T-cell (primary cell): ENCODE results near the gene CACNA2D4. TPM values are rescaled to one million over a fixed set of nuclear protein-coding genes. Genes with fewer than 3 reads are reported as not detected.
A peak's percentile ranks its signal among the peaks of the same experiment; 100 is the strongest.

Experiments used
- ATAC-seq, 4 experiments: fragments of 200-7000 bp in 3 of 4; fragments of 150-1000 bp in 1 of 4; cut with Tn5 transposase; replicated peaks in 1 of 4; 1 replicate in 3 of 4; 2 replicates in 1 of 4; pipeline ENCODE4 v1.10.0; 2021; ENCODE audit warnings: moderate library complexity in 3 of 4, mild to moderate bottlenecking in 2 of 4, moderate number of reproducible peaks in 1 of 4
- CTCF ChIA-PET, 2 donors: fragments of 300-600 bp; sonication (Branson Sonifier 250); formaldehyde crosslinking; loops; one replicate each; lab custom pipeline; 2022; ENCODE audit warnings: antibody characterized with exemption in 2 of 2; lab: Charles Lee
- POLR2A ChIA-PET, 2 donors: fragments of 300-600 bp; sonication (Branson Sonifier 250); formaldehyde crosslinking; loops; one replicate each; lab custom pipeline; 2022; ENCODE audit warnings: antibody characterized with exemption in 2 of 2; lab: Charles Lee
- DNase-seq, 35 experiments: peaks; one replicate each; pipeline versions ENCODE4 v3.0.0 to v3.0.0-alpha.2; 2013 to 2023
- H3K27ac ChIP-seq: one replicate; pipeline ENCODE4 v1.5.1; 2013; ENCODE audit warnings: low read length
- H3K27me3 ChIP-seq, 2 experiments: replicated peaks in 1 of 2; 1 replicate in 1 of 2; 2 replicates in 1 of 2; pipeline versions ENCODE4 v1.6.1 to v1.7.0; 2013; ENCODE audit warnings: low read length in 1 of 2, mixed read lengths in 1 of 2; ENCODE audit not compliant: control insufficient read depth in 2 of 2, insufficient read depth in 2 of 2; ENCODE audit errors: extremely low read depth in 1 of 2
- H3K36me3 ChIP-seq, 2 donors: 1 replicate in 1 of 2; 2 replicates in 1 of 2; pipeline versions ENCODE4 v1.6.1 to v1.7.0; 2013; ENCODE audit warnings: low read length in 1 of 2; ENCODE audit not compliant: control insufficient read depth in 2 of 2, insufficient read depth in 1 of 2; ENCODE audit errors: extremely low read depth in 1 of 2
- H3K4me1 ChIP-seq, 2 experiments: 1 replicate in 1 of 2; 2 replicates in 1 of 2; pipeline versions ENCODE4 v1.6.1 to v1.7.0; 2013; ENCODE audit warnings: low read length in 2 of 2, mixed read lengths in 1 of 2; ENCODE audit not compliant: insufficient read depth in 2 of 2, control insufficient read depth in 1 of 2; ENCODE audit errors: extremely low read depth in 1 of 2
- H3K4me3 ChIP-seq, 2 donors: 1 replicate in 1 of 2; 2 replicates in 1 of 2; pipeline versions ENCODE4 v1.5.1 to v1.7.0; 2013; ENCODE audit warnings: mild to moderate bottlenecking in 2 of 2, low read length in 1 of 2, moderate library complexity in 1 of 2; ENCODE audit not compliant: control insufficient read depth in 1 of 2; ENCODE audit errors: extremely low read depth in 1 of 2
- H3K9me3 ChIP-seq: 2 replicates; pipeline ENCODE4 v1.7.0; 2013
- H3K27ac Mint-ChIP-seq, 2 donors: one replicate each; pipeline ENCODE4 v1.8.0; 2020 to 2021; ENCODE audit warnings: mild to moderate bottlenecking in 2 of 2, mixed read lengths in 2 of 2
- H3K27me3 Mint-ChIP-seq, 2 donors: one replicate each; pipeline ENCODE4 v1.8.0; 2021 to 2022; ENCODE audit warnings: mixed read lengths in 2 of 2
- H3K36me3 Mint-ChIP-seq: one replicate; pipeline ENCODE4 v1.8.0; 2021; ENCODE audit warnings: mixed read lengths
- H3K4me1 Mint-ChIP-seq, 3 donors: one replicate each; pipeline ENCODE4 v1.8.0; 2020 to 2022; ENCODE audit warnings: mixed read lengths in 3 of 3, mild to moderate bottlenecking in 1 of 3
- H3K4me3 Mint-ChIP-seq, 3 donors: one replicate each; pipeline ENCODE4 v1.8.0; 2020 to 2022; ENCODE audit warnings: mild to moderate bottlenecking in 3 of 3, mixed read lengths in 3 of 3, moderate library complexity in 3 of 3
- H3K9me3 Mint-ChIP-seq, 3 donors: one replicate each; pipeline ENCODE4 v1.8.0; 2020 to 2022; ENCODE audit warnings: mixed read lengths in 3 of 3
- WGBS: methylation state at CpG from one replicate; pipeline ENCODE4 v1.1.5; 2013; ENCODE audit warnings: missing lambda C conversion rate; ENCODE audit not compliant: insufficient coverage; 5-methylcytosine and 5-hydroxymethylcytosine counted together
- total RNA-seq, 35 experiments: library from RNA in 6 of 35; stranded (reverse) in 6 of 35; fragments of 120-200 nt in 1 of 35; gene quantifications; one replicate each; pipeline versions ENCODE4 v1.2.1 to v1.2.4 and lab custom pipeline; 2013 to 2026

The CACNA2D4 gene
- total RNA-seq, 5 donors from 2014 or later (not counting 1 experiment from before 2014, with no cell fraction given), result 10.2 to 14.8 (median 12.1) TPM

DNA sequence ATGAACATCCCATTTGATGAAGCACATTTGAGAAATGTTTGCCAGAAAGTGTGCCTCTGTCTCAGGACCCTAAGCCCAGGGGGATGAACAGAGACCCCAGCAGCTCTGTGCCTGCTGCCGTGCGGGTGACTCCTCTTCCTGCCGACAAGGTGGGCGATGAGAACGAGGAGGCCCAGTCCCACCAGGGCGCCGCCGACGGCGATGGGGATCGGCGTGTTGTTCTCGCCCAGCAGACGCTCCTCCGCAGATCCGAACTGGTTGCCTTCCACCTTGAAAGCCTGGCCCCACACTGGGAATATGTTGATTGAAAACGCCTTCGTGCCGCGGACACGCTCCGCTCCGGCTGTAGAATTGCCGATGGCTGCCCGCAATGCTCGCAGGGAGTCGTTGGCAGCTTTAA lies 54.0 kb downstream of the CACNA2D4 start:
- WGBS, result 69% methylated on average over 27 of the region's 27 CpGs
- DNase-seq, result no peak
- H3K27ac Mint-ChIP-seq, result no peak overlapping the region
- H3K4me3 ChIP-seq, result no peak overlapping the region
- no peaks in the 10 kb centered on the region for H3K4me1 ChIP-seq
- H3K36me3 ChIP-seq, result no peaks in the 10 kb centered on the region
- peaks cover 19 to 22% of the 10 kb centered on the region in 2 donors for H3K27me3 Mint-ChIP-seq
- ATAC-seq, result no peak
- peaks cover 4% of the 10 kb centered on the region for H3K36me3 Mint-ChIP-seq
- ChIA-PET CTCF (no interaction called here), POLR2A (no interaction called here)
- H3K4me1 Mint-ChIP-seq, result no peaks in the 10 kb centered on the region
- peaks cover 0 to 11% (median 0%) of the 10 kb centered on the region in 3 donors for H3K9me3 Mint-ChIP-seq
- no peaks in the 10 kb centered on the region for H3K9me3 ChIP-seq
- peaks cover 0 to 23% of the 10 kb centered on the region in 2 experiments for H3K27me3 ChIP-seq
- no peak overlapping the region for H3K27ac ChIP-seq
- no peak overlapping the region for H3K4me3 Mint-ChIP-seq

DNA sequence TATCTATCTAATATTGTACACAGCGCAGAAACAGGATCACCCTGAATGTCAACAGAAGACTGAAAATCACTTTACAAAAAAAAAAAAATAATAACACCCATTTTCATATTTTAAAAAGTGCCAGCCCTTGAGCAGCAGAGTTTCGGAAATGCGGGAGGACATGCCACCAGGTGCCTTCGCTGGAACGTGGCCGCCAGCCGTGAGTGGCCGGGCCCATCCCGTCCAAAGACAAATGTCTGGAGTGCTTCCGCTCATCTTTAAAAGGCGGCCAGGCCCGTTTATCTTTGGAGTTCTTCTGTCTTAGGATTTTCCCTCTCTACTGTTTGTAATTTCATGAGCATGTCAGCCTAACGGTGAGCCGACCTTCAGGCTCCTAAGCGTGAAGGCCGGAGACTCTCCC lies 54.6 kb downstream of the CACNA2D4 start:
- Mint-ChIP-seq H3K4me1 (no peaks in the 10 kb centered on the region), H3K4me3 (no peak overlapping the region), H3K27me3 (peaks cover 19 to 21% of the 10 kb centered on the region in 2 donors), H3K36me3 (peaks cover 4% of the 10 kb centered on the region), H3K27ac (no peak overlapping the region), H3K9me3 (peaks cover 0 to 9% (median 0%) of the 10 kb centered on the region in 3 donors)
- peaks cover 0 to 26% of the 10 kb centered on the region in 2 experiments for H3K27me3 ChIP-seq
- H3K4me1 ChIP-seq, result no peaks in the 10 kb centered on the region
- no peak overlapping the region for H3K27ac ChIP-seq
- POLR2A ChIA-PET, result no interaction called here
- no peaks in the 10 kb centered on the region for H3K9me3 ChIP-seq
- no peak overlapping the region for H3K4me3 ChIP-seq
- CTCF ChIA-PET, result no interaction called here
- H3K36me3 ChIP-seq, result no peaks in the 10 kb centered on the region
- DNase-seq (no peak), ATAC-seq (no peak)
- 94% methylated on average over 14 of the region's 16 CpGs for WGBS

DNA sequence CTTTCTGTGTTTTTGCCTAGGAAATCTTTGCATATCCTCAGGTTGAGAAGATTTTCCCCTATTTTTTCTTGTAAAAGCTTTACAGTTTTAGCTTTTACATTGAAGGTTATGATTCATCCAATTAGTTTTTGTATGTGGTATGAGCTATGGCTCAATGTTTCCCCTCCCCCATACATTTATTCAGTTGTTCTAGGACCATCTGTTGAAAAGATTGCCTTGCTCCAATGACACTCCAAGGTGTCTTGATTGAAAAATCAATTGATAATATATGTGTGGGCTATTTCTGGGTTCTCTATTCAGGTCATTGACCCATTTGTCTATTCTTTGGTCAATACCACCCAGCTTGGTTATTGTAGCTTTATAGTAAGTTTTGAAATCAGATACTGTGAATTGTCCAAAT lies 55.5 kb downstream of the CACNA2D4 start:
- Histone ChIP-seq H3K27ac (no peak overlapping the region), H3K36me3 (no peaks in the 10 kb centered on the region), H3K4me1 (no peaks in the 10 kb centered on the region), H3K9me3 (no peaks in the 10 kb centered on the region), H3K27me3 (peaks cover 0 to 29% of the 10 kb centered on the region in 2 experiments), H3K4me3 (no peak overlapping the region)
- Mint-ChIP-seq H3K4me3 (no peak overlapping the region), H3K9me3 (peaks cover 0 to 5% (median 0%) of the 10 kb centered on the region in 3 donors), H3K4me1 (no peaks in the 10 kb centered on the region), H3K27me3 (peaks cover 13 to 21% of the 10 kb centered on the region in 2 donors), H3K36me3 (no peaks in the 10 kb centered on the region), H3K27ac (no peak overlapping the region)
- CTCF ChIA-PET, result no interaction called here
- POLR2A ChIA-PET, result no interaction called here
- DNase-seq (no peak), ATAC-seq (no peak)

DNA sequence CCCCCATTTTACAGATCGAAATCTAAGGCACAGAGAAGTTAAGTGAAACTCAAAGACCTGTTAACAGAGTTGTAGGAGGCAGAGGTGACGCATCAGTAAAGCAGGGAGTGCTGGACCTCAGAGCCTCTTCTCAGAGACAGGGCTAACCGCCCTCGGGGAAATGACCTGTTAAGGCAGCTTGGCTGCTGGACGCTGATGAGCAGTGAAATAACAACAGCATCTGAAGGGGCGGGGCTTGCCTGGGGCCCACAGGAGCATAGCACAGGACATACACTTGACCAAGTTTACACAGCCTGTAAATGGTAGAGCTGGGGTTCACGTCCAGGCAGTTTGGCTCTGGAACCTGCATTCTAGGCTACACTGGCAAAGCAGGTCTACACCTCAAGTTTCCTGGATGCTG lies 58.8 kb downstream of the CACNA2D4 start:
- H3K4me1 Mint-ChIP-seq, result peaks cover 0 to 4% (median 0%) of the 10 kb centered on the region in 3 donors
- H3K9me3 Mint-ChIP-seq, result no peaks in the 10 kb centered on the region
- Histone ChIP-seq H3K27me3 (peaks cover 0 to 27% of the 10 kb centered on the region in 2 experiments), H3K9me3 (no peaks in the 10 kb centered on the region), H3K27ac (no peak overlapping the region), H3K36me3 (no peaks in the 10 kb centered on the region), H3K4me3 (no peak overlapping the region), H3K4me1 (no peaks in the 10 kb centered on the region)
- no peak overlapping the region for H3K4me3 Mint-ChIP-seq
- DNase-seq (no peak), ATAC-seq (no peak)
- 73% methylated on average over 6 of the region's 7 CpGs for WGBS
- POLR2A ChIA-PET, result no interaction called here
- peaks cover 0 to 3% of the 10 kb centered on the region in 2 donors for H3K27me3 Mint-ChIP-seq
- no peaks in the 10 kb centered on the region for H3K36me3 Mint-ChIP-seq
- CTCF ChIA-PET, result interaction anchor here in 1 of 2 donors (0.7 kb wide), 1 partner anchor 179 kb away, joined by 3 read pairs; no protein-coding TSS in a partner anchor
- no peak overlapping the region for H3K27ac Mint-ChIP-seq

DNA sequence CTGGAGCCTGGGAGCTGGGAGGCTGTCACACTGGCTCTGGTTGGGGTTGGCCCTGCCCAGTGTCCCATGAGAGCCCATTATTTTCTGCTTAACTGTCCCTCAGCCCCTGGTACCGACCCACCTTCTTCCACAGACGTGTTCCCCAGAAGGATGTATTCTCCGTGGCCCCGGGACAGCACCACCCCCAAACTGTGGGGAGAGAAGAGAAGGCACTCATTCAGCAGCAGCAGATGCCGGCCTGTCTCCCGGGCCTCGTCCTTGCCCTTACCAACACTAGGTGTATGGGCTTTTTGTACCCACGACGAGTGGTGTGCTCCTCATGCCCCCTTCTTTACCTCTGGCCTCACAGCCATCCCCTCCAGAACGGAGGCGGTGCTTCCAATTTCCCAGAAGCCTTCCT lies 60.0 kb downstream of the CACNA2D4 start:
- CTCF ChIA-PET, result no interaction called here
- DNase-seq (no peak), ATAC-seq (no peak)
- H3K4me3 Mint-ChIP-seq, result no peak overlapping the region
- no peaks in the 10 kb centered on the region for H3K36me3 Mint-ChIP-seq
- POLR2A ChIA-PET, result no interaction called here
- Histone ChIP-seq H3K27me3 (peaks cover 0 to 23% of the 10 kb centered on the region in 2 experiments), H3K36me3 (no peaks in the 10 kb centered on the region), H3K4me1 (no peaks in the 10 kb centered on the region), H3K27ac (no peak overlapping the region), H3K4me3 (no peak overlapping the region), H3K9me3 (no peaks in the 10 kb centered on the region)
- H3K9me3 Mint-ChIP-seq, result no peaks in the 10 kb centered on the region
- WGBS, result 81% methylated on average over 6 of the region's 11 CpGs
- H3K27ac Mint-ChIP-seq, result no peak overlapping the region
- H3K4me1 Mint-ChIP-seq, result peaks cover 0 to 4% (median 0%) of the 10 kb centered on the region in 3 donors
- peaks cover 0 to under 1% of the 10 kb centered on the region in 2 donors for H3K27me3 Mint-ChIP-seq

DNA sequence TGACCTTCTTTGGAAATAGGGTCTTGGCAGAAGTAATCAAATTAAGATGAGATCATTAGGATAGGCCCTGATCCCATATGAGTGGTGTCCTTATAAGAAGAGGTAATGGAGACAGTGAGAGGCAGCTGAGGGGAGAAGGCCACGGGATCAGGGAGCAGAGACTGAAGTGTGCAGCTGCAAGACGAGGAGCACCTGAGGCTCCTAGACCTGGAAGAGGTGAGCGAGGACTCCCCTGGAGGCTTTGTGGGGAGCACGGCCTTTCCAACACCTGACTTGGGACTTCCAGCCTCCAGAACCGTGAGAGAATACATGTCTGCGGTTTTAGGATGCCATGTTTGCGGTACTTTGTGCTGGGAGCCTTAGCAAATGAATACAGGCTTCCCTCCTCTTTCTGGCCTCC lies 60.6 kb downstream of the CACNA2D4 start:
- DNase-seq (no peak), ATAC-seq (no peak)
- 87% methylated on average over 5 of the region's 7 CpGs for WGBS
- H3K27me3 ChIP-seq, result peaks cover 0 to 23% of the 10 kb centered on the region in 2 experiments
- no peaks in the 10 kb centered on the region for H3K9me3 ChIP-seq
- no peaks in the 10 kb centered on the region for H3K9me3 Mint-ChIP-seq
- H3K4me1 Mint-ChIP-seq, result peaks cover 0 to 4% (median 0%) of the 10 kb centered on the region in 3 donors
- no peaks in the 10 kb centered on the region for H3K36me3 Mint-ChIP-seq
- POLR2A ChIA-PET, result no interaction called here
- no peak overlapping the region for H3K4me3 Mint-ChIP-seq
- CTCF ChIA-PET, result no interaction called here
- no peaks in the 10 kb centered on the region for H3K36me3 ChIP-seq
- H3K4me1 ChIP-seq, result no peaks in the 10 kb centered on the region
- H3K27me3 Mint-ChIP-seq, result peaks cover 0 to 1% of the 10 kb centered on the region in 2 donors
- no peak overlapping the region for H3K27ac Mint-ChIP-seq
- H3K4me3 ChIP-seq, result no peak overlapping the region
- H3K27ac ChIP-seq, result no peak overlapping the region

DNA sequence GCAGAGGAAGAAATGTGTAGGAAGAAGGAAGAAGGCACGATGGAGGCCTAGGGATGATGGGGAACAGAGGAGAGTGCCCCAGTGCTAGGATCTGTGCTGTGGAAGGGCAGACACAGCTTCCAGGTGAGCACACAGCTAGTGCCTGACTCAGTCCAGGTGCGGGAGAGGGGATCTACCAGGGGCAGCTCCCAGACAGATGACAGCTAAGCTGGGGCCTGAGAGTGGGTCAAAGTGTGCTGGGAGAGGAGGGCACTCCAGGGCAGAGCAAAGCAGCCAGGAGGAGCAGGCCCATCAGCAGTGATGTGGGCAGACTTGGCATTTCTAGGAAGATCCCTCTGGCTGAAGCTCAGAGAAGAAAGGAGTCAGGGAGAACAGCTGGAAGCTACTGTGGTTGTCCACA lies 61.4 kb downstream of the CACNA2D4 start:
- Histone ChIP-seq H3K9me3 (no peaks in the 10 kb centered on the region), H3K4me3 (no peak overlapping the region), H3K27me3 (peaks cover 0 to 23% of the 10 kb centered on the region in 2 experiments), H3K4me1 (no peaks in the 10 kb centered on the region), H3K27ac (no peak overlapping the region), H3K36me3 (no peaks in the 10 kb centered on the region)
- H3K4me3 Mint-ChIP-seq, result no peak overlapping the region
- DNase-seq (peak in 1 of 35 experiments; percentile 2), ATAC-seq (no peak)
- peaks cover 0 to 1% of the 10 kb centered on the region in 2 donors for H3K27me3 Mint-ChIP-seq
- WGBS, result 83% methylated on average over 2 of the region's 2 CpGs
- POLR2A ChIA-PET, result no interaction called here
- CTCF ChIA-PET, result no interaction called here
- H3K36me3 Mint-ChIP-seq, result no peaks in the 10 kb centered on the region
- H3K4me1 Mint-ChIP-seq, result peaks cover 0 to 4% (median 0%) of the 10 kb centered on the region in 3 donors
- no peaks in the 10 kb centered on the region for H3K9me3 Mint-ChIP-seq
- H3K27ac Mint-ChIP-seq, result no peak overlapping the region
